Bronchial epithelial cell (primary cell): ENCODE data around the gene SENP2. TPM values are rescaled to one million over a fixed set of nuclear protein-coding genes. Genes with fewer than 3 reads are reported as not detected.
"Not testable (repeated sequence)": the region's sequence is repeated elsewhere in the genome, so short reads cannot be mapped to it uniquely, and the experiment has no call there.

Experiments
- DNase-seq: peaks from one replicate; pipeline ENCODE4 v3.0.0-alpha.2; 2010; ENCODE audit warnings: low read depth
- FAIRE-seq: peaks from 2 replicates; lab custom pipeline; 2011; peaks lifted over from hg19 to GRCh38; lab: Jason Lieb, UNC
- H3K27me3 ChIP-seq: 2 replicates; pipeline ENCODE4 v1.5.1; 2011; ENCODE audit warnings: low read length; ENCODE audit not compliant: control insufficient read depth, insufficient read depth
- H3K36me3 ChIP-seq: 2 replicates; pipeline ENCODE4 v1.5.1; 2011; ENCODE audit warnings: low read length; ENCODE audit not compliant: control insufficient read depth, insufficient read depth
- H3K4me3 ChIP-seq: 2 replicates; pipeline ENCODE4 v1.5.1; 2011; ENCODE audit warnings: mild to moderate bottlenecking, low read depth, low read length, control low read depth
- CTCF ChIP-seq: IDR thresholded peaks from 2 replicates; pipeline ENCODE4 v1.5.1; 2011; ENCODE audit warnings: mild to moderate bottlenecking, moderate library complexity, low read length, control low read depth, inconsistent platforms; ENCODE audit not compliant: insufficient read depth, severe bottlenecking
- total RNA-seq: library from RNA; depleted of rRNA; stranded (reverse); fragments of >200 nt; gene quantifications from 2 replicates; pipeline ENCODE4 v1.2.1, GENCODE V29; 2014

SENP2 gene
- total RNA-seq, 1 donor from 2014 or later: 30.5 TPM

DNA sequence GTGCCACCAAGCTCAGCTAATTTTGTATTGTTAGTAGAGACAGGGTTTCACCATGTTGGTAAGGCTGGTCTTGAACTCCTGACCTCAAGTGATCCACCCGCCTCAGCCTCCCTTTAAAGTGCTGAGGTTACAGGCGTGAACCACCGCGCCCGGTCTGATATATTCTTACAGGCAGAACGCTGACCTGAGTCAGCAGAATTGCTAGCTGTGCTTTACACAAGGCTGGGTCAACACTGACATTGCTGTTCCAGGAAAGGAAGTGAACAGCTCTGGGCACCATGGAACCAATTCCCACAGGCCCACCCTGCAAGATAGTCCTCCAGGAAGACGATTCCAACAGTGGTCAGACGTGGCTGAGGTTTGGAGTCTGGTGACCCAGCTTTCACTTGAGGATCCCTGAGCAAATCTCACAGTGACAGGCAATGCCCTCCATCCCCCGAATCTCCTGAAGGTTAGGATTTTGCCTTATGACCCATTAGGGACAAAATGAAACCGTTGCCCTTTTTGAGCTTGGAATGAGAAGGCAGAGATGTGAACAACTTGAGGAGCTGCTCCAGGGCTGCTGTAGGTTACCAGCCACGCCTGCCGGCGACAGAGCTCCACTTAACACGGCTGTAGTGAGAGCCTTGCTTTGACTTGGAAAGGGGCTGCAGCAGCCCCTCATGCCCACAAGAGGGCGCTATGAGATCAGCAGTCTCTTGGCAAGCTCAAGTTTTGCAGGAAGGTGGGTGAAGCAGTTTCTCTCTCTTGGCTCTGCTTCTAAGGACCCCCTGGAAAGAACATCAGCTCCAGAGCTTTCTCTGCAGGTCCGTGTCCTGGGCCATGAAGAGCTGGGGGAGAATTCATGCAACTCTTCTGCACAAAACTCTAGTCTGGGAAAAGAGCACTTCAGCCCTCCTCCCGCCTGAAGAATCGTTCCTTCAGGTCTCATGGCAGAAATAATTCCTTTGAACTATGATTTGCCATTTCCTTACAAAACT is 74.1 kb downstream of the SENP2 start:
- Histone ChIP-seq H3K36me3 (peaks cover 13% of the 10 kb centered on the region), H3K4me3 (no peak overlapping the region), H3K27me3 (no peaks in the 10 kb centered on the region)
- peak; percentile 40 for FAIRE-seq
- peak; percentile 72 for DNase-seq
- peak; percentile 99 for TF ChIP-seq CTCF

- FAIRE-seq, DNase-seq, H3K4me3 ChIP-seq, H3K36me3 ChIP-seq, H3K27me3 ChIP-seq: not testable (repeated sequence)
Observed at GRCh38 chr3:185661296-185661695, 75.2 kb downstream of the SENP2 start.

DNA sequence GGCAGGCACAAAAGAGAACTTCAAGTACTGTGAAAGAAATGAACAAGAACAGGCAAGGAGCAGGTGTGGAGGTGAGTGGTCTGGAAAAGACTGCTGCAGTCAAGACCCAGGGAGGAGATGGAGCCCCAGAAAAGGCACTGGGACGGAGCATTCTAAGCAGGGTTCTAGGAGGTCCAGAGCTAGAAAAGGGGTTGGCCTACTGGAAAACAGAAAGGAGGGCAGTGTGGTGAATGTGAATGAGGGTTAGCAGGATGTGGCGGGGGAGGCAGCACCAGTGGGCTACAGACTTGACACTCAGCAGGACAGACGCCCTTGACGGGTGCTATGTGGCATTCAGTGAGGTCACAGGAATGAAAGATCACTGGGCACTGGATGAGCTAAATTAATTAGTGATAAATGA is 75.7 kb downstream of the SENP2 start:
- FAIRE-seq (no peak), DNase-seq (no peak)
- no peaks in the 10 kb centered on the region for H3K27me3 ChIP-seq
- H3K4me3 ChIP-seq: no peak overlapping the region
- peaks cover 9% of the 10 kb centered on the region for H3K36me3 ChIP-seq
- no peak for TF ChIP-seq CTCF

DNA sequence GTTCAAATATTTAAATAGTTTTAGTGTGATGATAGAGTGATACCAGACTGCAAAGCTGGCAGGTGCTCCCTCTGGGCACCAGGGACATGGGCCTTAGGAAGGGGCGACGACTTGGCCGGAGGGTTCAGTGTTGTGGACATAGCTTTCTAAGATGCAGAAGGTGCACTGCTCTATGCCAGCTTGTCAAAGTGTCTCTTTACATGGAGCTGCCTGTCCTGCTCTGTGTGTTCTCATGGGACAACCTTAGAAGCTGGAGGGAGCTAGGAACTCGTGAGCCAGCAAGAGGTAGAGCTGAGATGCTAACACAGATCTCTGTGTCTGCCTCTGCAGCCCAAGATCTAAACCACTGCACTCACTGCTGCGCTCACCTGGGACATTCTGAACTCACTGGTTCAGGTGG is 77.8 kb downstream of the SENP2 start:
- FAIRE-seq (no peak), DNase-seq (no peak)
- no peaks in the 10 kb centered on the region for H3K27me3 ChIP-seq
- no peak for TF ChIP-seq CTCF
- H3K4me3 ChIP-seq: no peak overlapping the region
- H3K36me3 ChIP-seq: peaks cover 4% of the 10 kb centered on the region

- TF ChIP-seq CTCF: no peak
- no peak for FAIRE-seq
- H3K36me3 ChIP-seq: peaks cover 8% of the 10 kb centered on the region
Observed at GRCh38 chr3:185667574-185667973, 81.5 kb downstream of the SENP2 start.

DNA sequence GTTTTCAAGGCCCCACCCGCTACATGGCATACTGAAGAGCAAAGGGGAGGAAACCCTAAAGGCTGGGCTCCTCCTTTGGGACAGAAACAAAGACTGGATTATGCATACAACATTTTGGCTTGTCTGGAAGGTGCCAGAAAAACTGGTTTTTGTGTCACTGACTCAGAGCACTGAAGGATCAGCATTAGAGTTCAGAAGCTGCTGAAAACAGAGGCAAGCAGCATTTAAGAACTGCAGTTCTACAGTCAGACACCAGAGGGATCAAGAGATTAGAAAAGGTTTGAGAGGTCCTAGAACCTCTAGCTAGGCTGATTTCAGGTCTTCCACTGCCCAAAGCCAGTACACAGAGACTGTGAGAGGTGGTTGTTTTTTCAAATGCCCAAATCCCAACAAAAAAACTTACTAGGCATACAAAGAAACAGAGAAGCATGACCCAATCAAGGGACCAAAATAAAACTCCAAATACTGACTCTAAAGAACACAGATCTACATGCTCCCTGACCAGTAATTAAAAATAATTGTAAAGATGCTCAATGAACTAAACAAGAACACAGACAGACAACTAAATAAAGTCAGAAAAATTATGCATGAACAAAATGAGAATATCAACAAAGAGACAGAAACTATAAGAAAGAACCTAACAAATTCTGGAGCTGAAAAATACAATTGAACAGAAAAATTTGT is 91.2 kb downstream of the SENP2 start:
- DNase-seq (peak; percentile 96), FAIRE-seq (peak; percentile 94)
- TF ChIP-seq CTCF: peak; percentile 80
- H3K4me3 ChIP-seq: no peak overlapping the region
- peaks cover 15% of the 10 kb centered on the region for H3K36me3 ChIP-seq
- H3K27me3 ChIP-seq: no peaks in the 10 kb centered on the region

More at GRCh38 chr3:185667574-185667973, 81.5 kb downstream of the SENP2 start:
- Histone ChIP-seq H3K27me3 (no peaks in the 10 kb centered on the region), H3K4me3 (no peak overlapping the region)
- DNase-seq: no peak
